Measurements from ENCODE around the gene APC2.

DNA sequence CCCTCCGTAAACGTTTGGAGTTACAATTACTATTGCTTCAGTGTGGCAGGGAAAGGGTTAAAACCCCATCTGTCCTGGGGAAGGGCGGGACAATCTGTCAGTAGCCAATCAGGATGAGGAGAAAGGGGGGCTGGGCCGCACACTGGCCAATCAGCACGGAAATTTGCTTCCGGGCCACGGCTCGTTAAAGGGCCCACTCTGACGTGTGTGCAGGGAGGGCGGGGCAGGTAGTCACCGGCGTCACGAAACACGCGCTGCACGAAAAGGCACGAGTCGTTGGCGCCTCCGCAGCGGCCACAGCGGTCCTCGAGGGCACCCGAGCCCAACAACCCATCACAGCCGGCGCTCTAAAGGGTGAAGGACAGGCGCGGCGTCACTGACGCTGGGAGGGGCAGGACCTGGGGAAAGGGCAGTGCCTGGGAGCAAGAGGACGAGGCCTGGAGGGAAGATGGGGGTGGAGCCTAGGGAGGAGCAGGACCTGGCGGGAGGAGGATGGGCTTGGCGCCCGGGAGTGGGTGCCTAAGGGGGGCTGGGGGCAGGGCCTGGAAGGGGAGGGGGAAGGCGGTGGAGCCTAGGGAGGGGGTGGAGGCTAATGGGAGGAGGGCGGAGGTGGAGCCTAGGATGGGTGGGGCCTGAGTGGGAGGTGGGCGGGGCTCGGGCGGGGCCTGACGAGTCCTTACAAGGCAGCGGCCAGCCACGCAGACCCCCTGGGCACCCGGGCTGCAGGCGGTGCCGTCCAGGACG lies 58.0 kb downstream of the APC2 start:
- TF ChIP-seq, protein P1, sequence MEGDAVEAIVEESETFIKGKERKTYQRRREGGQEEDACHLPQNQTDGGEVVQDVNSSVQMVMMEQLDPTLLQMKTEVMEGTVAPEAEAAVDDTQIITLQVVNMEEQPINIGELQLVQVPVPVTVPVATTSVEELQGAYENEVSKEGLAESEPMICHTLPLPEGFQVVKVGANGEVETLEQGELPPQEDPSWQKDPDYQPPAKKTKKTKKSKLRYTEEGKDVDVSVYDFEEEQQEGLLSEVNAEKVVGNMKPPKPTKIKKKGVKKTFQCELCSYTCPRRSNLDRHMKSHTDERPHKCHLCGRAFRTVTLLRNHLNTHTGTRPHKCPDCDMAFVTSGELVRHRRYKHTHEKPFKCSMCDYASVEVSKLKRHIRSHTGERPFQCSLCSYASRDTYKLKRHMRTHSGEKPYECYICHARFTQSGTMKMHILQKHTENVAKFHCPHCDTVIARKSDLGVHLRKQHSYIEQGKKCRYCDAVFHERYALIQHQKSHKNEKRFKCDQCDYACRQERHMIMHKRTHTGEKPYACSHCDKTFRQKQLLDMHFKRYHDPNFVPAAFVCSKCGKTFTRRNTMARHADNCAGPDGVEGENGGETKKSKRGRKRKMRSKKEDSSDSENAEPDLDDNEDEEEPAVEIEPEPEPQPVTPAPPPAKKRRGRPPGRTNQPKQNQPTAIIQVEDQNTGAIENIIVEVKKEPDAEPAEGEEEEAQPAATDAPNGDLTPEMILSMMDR (conservative IDR thresholded peaks at IDR 0.05; ENCODE audit: low read length), result no peak
- TF ChIP-seq EZH2phosphoT487 (IDR thresholded peaks at IDR 0.05; ENCODE audit: borderline replicate concordance, low read depth, low read length), result no peak
